GM10266 (cell line): ENCODE data around the gene ACSS3.

Experiments
- DNase-seq: peaks from one replicate; pipeline ENCODE4 v3.0.0; 2012; ENCODE audit errors: extremely low spot score
- CTCF ChIP-seq: IDR thresholded peaks from 2 replicates; pipeline ENCODE4 v1.5.1; 2012; ENCODE audit warnings: mild to moderate bottlenecking, low read depth; ENCODE audit not compliant: control insufficient read depth, insufficient read depth; ENCODE audit errors: missing control alignments

ACSS3 gene

GRCh38 chr12:81083906-81084513 is 6.1 kb downstream of the ACSS3 start:
- no peak for TF ChIP-seq CTCF
- no peak for DNase-seq

GRCh38 chr12:81084811-81085350 is 7.0 kb downstream of the ACSS3 start:
- no peak for DNase-seq
- TF ChIP-seq CTCF, result no peak

GRCh38 chr12:81085832-81086231 is 8.0 kb downstream of the ACSS3 start:
- TF ChIP-seq CTCF, result no peak
- DNase-seq, result no peak

GRCh38 chr12:81086342-81086741 is 8.5 kb downstream of the ACSS3 start:
- TF ChIP-seq CTCF, result no peak
- no peak for DNase-seq

- TF ChIP-seq CTCF, result no peak
- no peak for DNase-seq
Observed at GRCh38 chr12:81088221-81088620, 10.3 kb downstream of the ACSS3 start.

- no peak for DNase-seq
- no peak for TF ChIP-seq CTCF
Observed at GRCh38 chr12:81089412-81089811, 11.5 kb downstream of the ACSS3 start.

- no peak for DNase-seq
- no peak for TF ChIP-seq CTCF
Observed at GRCh38 chr12:81092053-81092452, 14.2 kb downstream of the ACSS3 start.
